ENCODE data around the gene MTPN. TPM values are rescaled to one million over a fixed set of nuclear protein-coding genes. Genes with fewer than 3 reads are reported as not detected.

The MTPN gene
- total RNA-seq, 1 donor from 2014 or later, result 90.6 TPM

DNA sequence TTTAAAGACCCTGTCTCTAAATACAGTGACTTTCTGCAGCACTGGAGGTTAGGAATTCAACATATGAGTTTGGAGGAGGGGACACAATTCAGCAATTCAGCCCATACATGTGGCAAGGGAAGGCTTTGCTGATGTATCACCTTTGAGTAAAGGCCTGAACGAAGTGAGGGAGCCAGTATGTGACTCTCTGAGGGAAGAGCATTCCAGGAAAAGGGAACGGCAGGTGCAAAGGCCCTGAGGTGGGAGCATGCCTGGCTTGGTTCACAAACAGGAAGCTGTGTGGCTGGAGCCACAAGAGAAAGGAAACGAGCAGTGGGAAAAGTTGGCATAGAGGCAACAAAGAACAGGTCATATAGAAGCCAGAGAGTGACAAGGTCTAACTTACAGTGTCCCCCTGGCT, 72.9 kb downstream of the MTPN start:
- no peak for FAIRE-seq
- no peak for DNase-seq (ENCODE audit: low read depth)
- H3K27me3 ChIP-seq (ENCODE audit: control insufficient read depth, insufficient read depth, low read length), result no peaks in the 10 kb centered on the region
- H3K4me3 ChIP-seq (ENCODE audit: low read depth, low read length), result no peak overlapping the region
- H3K36me3 ChIP-seq (ENCODE audit: control insufficient read depth, insufficient read depth, low read length), result no peaks in the 10 kb centered on the region
- no peak for TF ChIP-seq CTCF (IDR thresholded peaks at IDR 0.05; ENCODE audit: insufficient read depth, low read length, severe bottlenecking)

- H3K27me3 ChIP-seq (ENCODE audit: control insufficient read depth, insufficient read depth, low read length), result no peaks in the 10 kb centered on the region
- FAIRE-seq (peak; percentile 47), DNase-seq (ENCODE audit: low read depth) (no peak)
- no peaks in the 10 kb centered on the region for H3K36me3 ChIP-seq (ENCODE audit: control insufficient read depth, insufficient read depth, low read length)
- H3K4me3 ChIP-seq (ENCODE audit: low read depth, low read length), result no peak overlapping the region
- no peak for TF ChIP-seq CTCF (IDR thresholded peaks at IDR 0.05; ENCODE audit: insufficient read depth, low read length, severe bottlenecking)
Observed at GRCh38 chr7:135901585-135902540, 75.3 kb downstream of the MTPN start.

GRCh38 chr7:135900065-135900546, 77.1 kb downstream of the MTPN start:
- H3K4me3 ChIP-seq (ENCODE audit: low read depth, low read length), result no peak overlapping the region
- H3K36me3 ChIP-seq (ENCODE audit: control insufficient read depth, insufficient read depth, low read length), result no peaks in the 10 kb centered on the region
- FAIRE-seq, result peak; percentile 47
- H3K27me3 ChIP-seq (ENCODE audit: control insufficient read depth, insufficient read depth, low read length), result no peaks in the 10 kb centered on the region
- DNase-seq (ENCODE audit: low read depth), result no peak
- TF ChIP-seq CTCF (IDR thresholded peaks at IDR 0.05; ENCODE audit: insufficient read depth, low read length, severe bottlenecking), result no peak

GRCh38 chr7:135899458-135900064, 77.6 kb downstream of the MTPN start:
- Histone ChIP-seq H3K27me3 (ENCODE audit: control insufficient read depth, insufficient read depth, low read length) (no peaks in the 10 kb centered on the region), H3K36me3 (ENCODE audit: control insufficient read depth, insufficient read depth, low read length) (no peaks in the 10 kb centered on the region), H3K4me3 (ENCODE audit: low read depth, low read length) (no peak overlapping the region)
- FAIRE-seq (no peak), DNase-seq (ENCODE audit: low read depth) (no peak)
- TF ChIP-seq CTCF (IDR thresholded peaks at IDR 0.05; ENCODE audit: insufficient read depth, low read length, severe bottlenecking), result no peak

GRCh38 chr7:135898226-135898625, 78.9 kb downstream of the MTPN start:
- H3K4me3 ChIP-seq (ENCODE audit: low read depth, low read length), result no peak overlapping the region
- FAIRE-seq, result no peak
- DNase-seq (ENCODE audit: low read depth), result no peak
- TF ChIP-seq CTCF (IDR thresholded peaks at IDR 0.05; ENCODE audit: insufficient read depth, low read length, severe bottlenecking), result no peak
- H3K27me3 ChIP-seq (ENCODE audit: control insufficient read depth, insufficient read depth, low read length), result no peaks in the 10 kb centered on the region
- H3K36me3 ChIP-seq (ENCODE audit: control insufficient read depth, insufficient read depth, low read length), result no peaks in the 10 kb centered on the region
